Upper lobe of left lung (tissue), 6 donors: Measurements from ENCODE around the gene PTPRD. TPM values are rescaled to one million over a fixed set of nuclear protein-coding genes. Genes with fewer than 3 reads are reported as not detected.

Source experiments
- ATAC-seq, 2 donors: fragments of 200-7000 bp; cut with Tn5 transposase; one replicate each; pipeline ENCODE4 v1.9.1; 2022; ENCODE audit warnings: mild to moderate bottlenecking in 2 of 2, moderate library complexity in 2 of 2; ENCODE audit not compliant: low FRiP score in 2 of 2
- DNase-seq, 2 donors: peaks; one replicate each; pipeline ENCODE4 v3.0.0-alpha.2; 2019 to 2020
- H3K27ac ChIP-seq, 4 donors: fragments of 200-600 bp; sonication (generic); one replicate each; pipeline ENCODE4 v1.5.1; 2016 to 2019
- H3K27me3 ChIP-seq, 4 donors: fragments of 200-600 bp; sonication (generic); one replicate each; pipeline ENCODE4 v1.5.1; 2017 to 2019
- H3K36me3 ChIP-seq, 4 donors: fragments of 200-600 bp; sonication (generic); one replicate each; pipeline ENCODE4 v1.5.1; 2016 to 2019
- H3K4me1 ChIP-seq, 4 donors: fragments of 200-600 bp; sonication (generic); one replicate each; pipeline ENCODE4 v1.5.1; 2018 to 2019
- H3K4me3 ChIP-seq, 4 donors: fragments of 200-600 bp; sonication (generic); one replicate each; pipeline ENCODE4 v1.5.1; 2017 to 2019; ENCODE audit warnings: mild to moderate bottlenecking in 2 of 4, moderate library complexity in 1 of 4
- H3K9me3 ChIP-seq, 4 donors: fragments of 200-600 bp; sonication (generic); one replicate each; pipeline ENCODE4 v1.5.1; 2018 to 2019
- EP300 ChIP-seq, 4 donors: sonication (generic); formaldehyde crosslinking; IDR thresholded peaks; one replicate each; pipeline ENCODE4 v1.5.1; 2017; ENCODE audit warnings: antibody characterized with exemption in 4 of 4, control low read depth in 2 of 4
- POLR2A ChIP-seq, 4 donors: fragments of 450-650 bp; IDR thresholded peaks; one replicate each; pipeline ENCODE4 v1.5.1; 2016 to 2017; ENCODE audit warnings: antibody characterized with exemption in 4 of 4, mild to moderate bottlenecking in 2 of 4
- POLR2AphosphoS5 ChIP-seq, 2 donors: sonication (generic); formaldehyde crosslinking; IDR thresholded peaks; one replicate each; pipeline ENCODE4 v1.5.1; 2017; ENCODE audit warnings: antibody characterized with exemption in 2 of 2
- WGBS, 2 donors: methylation state at CpG; one replicate each; pipeline ENCODE4 v1.1.5; 2017 to 2018; 5-methylcytosine and 5-hydroxymethylcytosine counted together
- total RNA-seq, 6 donors: library from RNA; depleted of rRNA in 4 of 6; stranded (reverse); fragments of >200 nt in 4 of 6; gene quantifications; one replicate each; pipeline versions ENCODE4 v1.1.0 to v1.2.1, GENCODE V29; 2016 to 2021
- TF ChIP-seq, protein P1 (sequence below), 6 experiments: fragments of 450-650 bp in 4 of 6; fragments of 200-600 bp in 2 of 6; sonication (generic) in 2 of 6; IDR thresholded peaks; one replicate each; pipeline ENCODE4 v1.5.1; 2016 to 2019; ENCODE audit warnings: antibody characterized with exemption in 6 of 6
- donor health status: DM: no; HTN: no; CAD: no; lungs with moderate emphysema.
- donor health status: DM: no; HTN: yes; CAD: no; lungs with severe emphysema.

Gene PTPRD
- total RNA-seq, 6 donors from 2014 or later, result 7.4 to 46.1 (median 14.5) TPM

DNA sequence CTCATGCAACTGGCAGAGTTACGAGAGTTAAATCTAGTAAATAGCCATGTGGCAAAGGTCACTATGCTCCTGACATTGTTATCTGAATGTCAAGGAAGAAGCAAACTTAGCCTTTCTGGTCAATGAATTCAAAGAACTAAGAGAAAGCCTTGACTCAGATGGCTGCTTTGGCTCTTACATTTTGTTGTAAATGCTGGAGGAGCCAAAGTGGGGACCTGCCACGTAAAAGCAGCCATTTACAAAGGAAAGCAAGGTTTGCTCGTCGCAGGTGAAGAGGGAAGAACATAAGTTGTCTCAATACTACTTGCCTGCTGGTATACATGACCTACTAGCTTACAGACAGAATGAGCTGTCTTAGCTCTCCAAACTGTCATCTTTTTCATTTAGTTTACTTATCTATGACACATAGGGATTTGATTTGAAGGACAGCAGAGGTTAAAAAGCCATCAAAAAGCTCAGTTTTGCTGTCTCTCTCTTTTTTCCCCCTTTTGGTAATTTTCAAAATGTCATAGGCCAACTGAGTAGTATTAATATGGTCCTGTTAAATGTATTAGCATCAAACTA, 1760.4 kb downstream of the PTPRD start:
- Histone ChIP-seq H3K9me3 (no peaks in the 10 kb centered on the region), H3K4me1 (peaks cover under 1 to 6% (median 6%) of the 10 kb centered on the region in 4 donors), H3K4me3 (no peak overlapping the region), H3K27me3 (peaks cover 0 to 12% (median 1%) of the 10 kb centered on the region in 4 donors), H3K36me3 (no peaks in the 10 kb centered on the region), H3K27ac (no peak overlapping the region)
- TF ChIP-seq EP300 (IDR thresholded peaks at IDR 0.05) (no peak), POLR2A (IDR thresholded peaks at IDR 0.05) (no peak), POLR2AphosphoS5 (IDR thresholded peaks at IDR 0.05) (no peak)
- TF ChIP-seq, protein P1, sequence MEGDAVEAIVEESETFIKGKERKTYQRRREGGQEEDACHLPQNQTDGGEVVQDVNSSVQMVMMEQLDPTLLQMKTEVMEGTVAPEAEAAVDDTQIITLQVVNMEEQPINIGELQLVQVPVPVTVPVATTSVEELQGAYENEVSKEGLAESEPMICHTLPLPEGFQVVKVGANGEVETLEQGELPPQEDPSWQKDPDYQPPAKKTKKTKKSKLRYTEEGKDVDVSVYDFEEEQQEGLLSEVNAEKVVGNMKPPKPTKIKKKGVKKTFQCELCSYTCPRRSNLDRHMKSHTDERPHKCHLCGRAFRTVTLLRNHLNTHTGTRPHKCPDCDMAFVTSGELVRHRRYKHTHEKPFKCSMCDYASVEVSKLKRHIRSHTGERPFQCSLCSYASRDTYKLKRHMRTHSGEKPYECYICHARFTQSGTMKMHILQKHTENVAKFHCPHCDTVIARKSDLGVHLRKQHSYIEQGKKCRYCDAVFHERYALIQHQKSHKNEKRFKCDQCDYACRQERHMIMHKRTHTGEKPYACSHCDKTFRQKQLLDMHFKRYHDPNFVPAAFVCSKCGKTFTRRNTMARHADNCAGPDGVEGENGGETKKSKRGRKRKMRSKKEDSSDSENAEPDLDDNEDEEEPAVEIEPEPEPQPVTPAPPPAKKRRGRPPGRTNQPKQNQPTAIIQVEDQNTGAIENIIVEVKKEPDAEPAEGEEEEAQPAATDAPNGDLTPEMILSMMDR (IDR thresholded peaks at IDR 0.05), result no peak
- WGBS, 2 donors, result 85 to 87% methylated on average over 4 of the region's 4 CpGs
- no peak for ATAC-seq
- no peak for DNase-seq

DNA sequence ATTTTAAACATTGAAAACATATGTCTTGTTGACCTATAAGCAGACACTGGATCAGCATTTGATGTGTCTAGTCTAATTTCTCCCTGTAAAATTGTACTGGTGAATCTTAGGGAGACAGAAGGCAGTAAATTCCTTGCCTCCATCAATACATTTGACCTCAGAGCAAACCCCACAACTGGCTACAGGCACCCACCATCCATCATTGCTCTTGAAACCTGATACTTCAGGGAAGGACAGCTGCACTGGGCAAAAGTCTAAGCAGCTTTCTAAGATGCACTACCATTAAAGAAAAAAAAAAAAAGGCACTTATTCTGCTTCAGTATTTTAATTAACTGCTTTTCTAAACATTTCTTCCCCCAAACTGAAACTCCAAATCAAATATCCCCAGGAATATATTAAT, 1761.9 kb downstream of the PTPRD start:
- H3K4me3 ChIP-seq, result no peak overlapping the region
- H3K36me3 ChIP-seq, result no peaks in the 10 kb centered on the region
- peaks cover 0 to 2% (median 0%) of the 10 kb centered on the region in 4 donors for H3K27me3 ChIP-seq
- H3K4me1 ChIP-seq, result no peaks in the 10 kb centered on the region
- DNase-seq, result no peak
- no peak for ATAC-seq
- no peak overlapping the region for H3K27ac ChIP-seq
- no peaks in the 10 kb centered on the region for H3K9me3 ChIP-seq
- TF ChIP-seq POLR2A (IDR thresholded peaks at IDR 0.05), result no peak
- TF ChIP-seq EP300 (IDR thresholded peaks at IDR 0.05), result no peak
- no peak for TF ChIP-seq POLR2AphosphoS5 (IDR thresholded peaks at IDR 0.05)
- TF ChIP-seq, protein P1 (IDR thresholded peaks at IDR 0.05), result no peak

DNA sequence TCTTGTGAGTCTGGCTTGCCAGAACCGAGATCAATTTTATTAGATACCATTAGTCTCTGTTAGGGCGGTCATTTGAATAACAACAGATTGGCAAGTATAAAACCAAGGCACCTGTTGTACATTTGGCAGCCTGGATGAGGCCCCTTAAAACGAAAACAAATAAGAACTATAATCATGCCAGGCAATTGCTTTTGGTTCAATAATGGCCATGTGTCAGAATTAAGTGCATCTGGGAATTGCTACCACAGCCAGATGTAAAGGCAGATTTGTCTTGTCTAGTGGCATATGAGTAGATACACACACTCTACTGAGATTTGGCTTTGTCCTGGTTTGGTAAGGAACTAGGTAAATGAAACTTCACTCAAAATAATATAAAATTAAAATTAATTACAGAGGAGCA, 1767.0 kb downstream of the PTPRD start:
- H3K4me1 ChIP-seq, result no peaks in the 10 kb centered on the region
- no peaks in the 10 kb centered on the region for H3K36me3 ChIP-seq
- H3K27me3 ChIP-seq, result no peaks in the 10 kb centered on the region
- 82 to 83% methylated on average over 3 of the region's 3 CpGs for WGBS, 2 donors
- H3K27ac ChIP-seq, result no peak overlapping the region
- DNase-seq, result no peak
- no peaks in the 10 kb centered on the region for H3K9me3 ChIP-seq
- ATAC-seq, result no peak
- H3K4me3 ChIP-seq, result no peak overlapping the region
- TF ChIP-seq POLR2A (IDR thresholded peaks at IDR 0.05) (no peak), EP300 (IDR thresholded peaks at IDR 0.05) (no peak), POLR2AphosphoS5 (IDR thresholded peaks at IDR 0.05) (no peak)
- TF ChIP-seq, protein P1 (IDR thresholded peaks at IDR 0.05), result no peak

DNA sequence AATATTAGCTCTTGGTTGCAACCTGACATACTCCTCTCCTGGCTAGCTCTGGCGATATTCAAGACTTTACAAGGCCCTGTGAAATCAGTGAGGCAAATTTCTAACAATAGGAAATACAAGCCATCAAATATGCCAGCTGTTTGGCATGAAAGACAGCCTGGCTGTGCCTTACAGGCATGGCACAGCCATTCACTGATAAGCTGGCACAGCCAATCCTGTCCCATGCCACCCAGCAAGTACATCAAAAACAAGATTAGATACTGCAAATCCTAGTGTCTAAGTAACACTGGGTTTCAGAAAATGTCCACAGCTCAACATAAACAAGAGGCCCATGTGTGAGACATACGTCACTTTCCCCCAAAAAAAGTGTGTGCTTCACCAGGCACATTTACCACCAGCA, 1767.4 kb downstream of the PTPRD start:
- TF ChIP-seq, protein P1 (IDR thresholded peaks at IDR 0.05), result no peak
- no peak for TF ChIP-seq EP300 (IDR thresholded peaks at IDR 0.05)
- no peak for TF ChIP-seq POLR2AphosphoS5 (IDR thresholded peaks at IDR 0.05)
- no peak for TF ChIP-seq POLR2A (IDR thresholded peaks at IDR 0.05)
- Histone ChIP-seq H3K4me1 (no peaks in the 10 kb centered on the region), H3K27ac (no peak overlapping the region), H3K9me3 (no peaks in the 10 kb centered on the region), H3K27me3 (no peaks in the 10 kb centered on the region), H3K4me3 (no peak overlapping the region), H3K36me3 (no peaks in the 10 kb centered on the region)
- no peak for DNase-seq
- ATAC-seq, result no peak
- 28 to 35% methylated on average over 2 of the region's 2 CpGs for WGBS, 2 donors

DNA sequence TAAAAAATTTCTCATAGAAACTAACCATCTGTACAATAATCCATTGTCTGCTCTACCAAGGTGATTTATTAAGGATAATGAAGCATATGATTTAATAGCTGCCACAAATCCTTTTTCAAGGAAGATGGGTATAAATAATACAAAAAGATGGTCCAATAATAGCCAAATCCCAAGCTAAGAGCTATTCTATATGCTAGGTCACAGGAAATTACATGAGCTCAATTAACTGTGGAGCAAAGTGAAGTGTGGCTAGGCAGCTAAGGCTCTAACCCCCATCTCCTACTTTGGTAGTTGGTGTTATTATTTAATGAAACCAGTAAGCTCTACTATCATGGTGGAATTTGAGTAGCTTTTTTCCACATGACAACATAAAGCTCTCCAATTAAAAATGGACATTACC, 1768.3 kb downstream of the PTPRD start:
- ATAC-seq (no peak), DNase-seq (no peak)
- TF ChIP-seq EP300 (IDR thresholded peaks at IDR 0.05) (no peak), POLR2A (IDR thresholded peaks at IDR 0.05) (no peak), POLR2AphosphoS5 (IDR thresholded peaks at IDR 0.05) (no peak)
- TF ChIP-seq, protein P1 (IDR thresholded peaks at IDR 0.05), result no peak
- Histone ChIP-seq H3K4me1 (no peaks in the 10 kb centered on the region), H3K27ac (no peak overlapping the region), H3K27me3 (no peaks in the 10 kb centered on the region), H3K36me3 (no peaks in the 10 kb centered on the region), H3K9me3 (no peaks in the 10 kb centered on the region), H3K4me3 (no peak overlapping the region)
